Ascending aorta (tissue), 2 donors: ENCODE data around the gene GNG13. TPM values are rescaled to one million over a fixed set of nuclear protein-coding genes. Genes with fewer than 3 reads are reported as not detected.

Source experiments
- DNase-seq, 2 donors: peaks; one replicate each; pipeline ENCODE4 v3.0.0-alpha.2; 2019; ENCODE audit warnings: low spot score in 2 of 2
- H3K27ac ChIP-seq, 2 donors: fragments of 200-600 bp; sonication (generic); one replicate each; pipeline ENCODE4 v1.5.1; 2016 to 2017; ENCODE audit warnings: mild to moderate bottlenecking in 1 of 2
- H3K27me3 ChIP-seq: fragments of 200-600 bp; sonication (generic); one replicate; pipeline ENCODE4 v1.5.1; 2017
- H3K36me3 ChIP-seq, 2 donors: fragments of 200-600 bp; sonication (generic); one replicate each; pipeline ENCODE4 v1.5.1; 2016
- H3K4me1 ChIP-seq, 2 donors: fragments of 200-600 bp; sonication (generic); one replicate each; pipeline ENCODE4 v1.5.1; 2016 to 2017; ENCODE audit warnings: mild to moderate bottlenecking in 1 of 2
- H3K4me3 ChIP-seq, 2 donors: fragments of 200-600 bp; sonication (generic); one replicate each; pipeline ENCODE4 v1.5.1; 2016 to 2017; ENCODE audit warnings: mild to moderate bottlenecking in 1 of 2
- H3K9me3 ChIP-seq, 2 donors: fragments of 200-600 bp; sonication (generic); one replicate each; pipeline ENCODE4 v1.5.1; 2016
- CTCF ChIP-seq, 3 experiments: fragments of 200-600 bp in 2 of 3; fragments of 450-650 bp in 1 of 3; sonication (generic) in 2 of 3; IDR thresholded peaks; one replicate each; pipeline ENCODE4 v1.5.1; 2016 to 2019; ENCODE audit warnings: antibody characterized with exemption in 3 of 3, mild to moderate bottlenecking in 1 of 3, moderate library complexity in 1 of 3
- intact Hi-C: fragments of 100-400 bp; cut with DNase I; formaldehyde crosslinking; loops from one replicate; pipeline ENCODE4 v1.15.1; 2023
- total RNA-seq: library from RNA; depleted of rRNA; stranded (reverse); fragments of >200 nt; gene quantifications from one replicate; pipeline ENCODE4 v1.1.0, GENCODE V29; 2016

GNG13 gene
- total RNA-seq, 1 donor from 2014 or later, result not detected

- TF ChIP-seq CTCF (IDR thresholded peaks at IDR 0.05), result no peak
- intact Hi-C loops, result no loop called here
- H3K27me3 ChIP-seq, result no peaks in the 10 kb centered on the region
Observed at GRCh38 chr16:765488-765865, 35.1 kb downstream of the GNG13 start.

GRCh38 chr16:764848-765487, 35.6 kb downstream of the GNG13 start:
- no peak for DNase-seq
- Histone ChIP-seq H3K9me3 (no peaks in the 10 kb centered on the region), H3K36me3 (no peaks in the 10 kb centered on the region), H3K27me3 (no peaks in the 10 kb centered on the region), H3K27ac (no peak overlapping the region), H3K4me1 (no peaks in the 10 kb centered on the region), H3K4me3 (no peak overlapping the region)
- intact Hi-C loops, result no loop called here
- no peak for TF ChIP-seq CTCF (IDR thresholded peaks at IDR 0.05)

More at GRCh38 chr16:765488-765865, 35.1 kb downstream of the GNG13 start:
- Histone ChIP-seq H3K4me3 (no peak overlapping the region), H3K36me3 (no peaks in the 10 kb centered on the region), H3K4me1 (no peaks in the 10 kb centered on the region), H3K9me3 (no peaks in the 10 kb centered on the region), H3K27ac (no peak overlapping the region)
- DNase-seq, result no peak

GRCh38 chr16:764184-764750, 36.3 kb downstream of the GNG13 start:
- intact Hi-C loops, result no loop called here
- Histone ChIP-seq H3K9me3 (no peaks in the 10 kb centered on the region), H3K4me3 (no peak overlapping the region), H3K36me3 (no peaks in the 10 kb centered on the region), H3K27me3 (no peaks in the 10 kb centered on the region), H3K27ac (no peak overlapping the region), H3K4me1 (no peaks in the 10 kb centered on the region)
- no peak for TF ChIP-seq CTCF (IDR thresholded peaks at IDR 0.05)
- DNase-seq, result no peak

GRCh38 chr16:763369-764183, 37.0 kb downstream of the GNG13 start:
- no peaks in the 10 kb centered on the region for H3K27me3 ChIP-seq
- H3K4me3 ChIP-seq, result no peak overlapping the region
- DNase-seq, result no peak
- H3K27ac ChIP-seq, result no peak overlapping the region
- no peaks in the 10 kb centered on the region for H3K36me3 ChIP-seq
- intact Hi-C loops, result no loop called here
- no peak for TF ChIP-seq CTCF (IDR thresholded peaks at IDR 0.05)
- no peaks in the 10 kb centered on the region for H3K4me1 ChIP-seq
- no peaks in the 10 kb centered on the region for H3K9me3 ChIP-seq

GRCh38 chr16:762595-763268, 37.8 kb downstream of the GNG13 start:
- Histone ChIP-seq H3K9me3 (no peaks in the 10 kb centered on the region), H3K36me3 (no peaks in the 10 kb centered on the region), H3K4me3 (no peak overlapping the region), H3K4me1 (no peaks in the 10 kb centered on the region), H3K27ac (no peak overlapping the region), H3K27me3 (no peaks in the 10 kb centered on the region)
- TF ChIP-seq CTCF (IDR thresholded peaks at IDR 0.05), result no peak
- intact Hi-C loops, result no loop called here
- no peak for DNase-seq
